K562 (cell line): Measurements from ENCODE around the gene ZSWIM6. TPM values are rescaled to one million over a fixed set of nuclear protein-coding genes. Genes with fewer than 3 reads are reported as not detected.

Source experiments
- ATAC-seq: fragments of 200-7000 bp; cut with Tn5 transposase; 3 replicates; pipeline ENCODE4 v1.9.1; 2020; ENCODE audit warnings: moderate library complexity
- BruUV-seq: library from RNA; stranded (reverse); fragments of 400-500 nt; replicated peaks from 2 replicates; lab custom pipeline; 2021; lab: Mats Ljungman, UMichigan
- CTCF ChIA-PET: fragments of 300-600 bp; formaldehyde crosslinking; extraction: SDS; loops from one replicate; lab custom pipeline; 2021; ENCODE audit warnings: low intra/inter-chr PET ratio; lab: Yijun Ruan, JAX
- POLR2A ChIA-PET: fragments of 300-600, 350-650 bp; sonication (Branson Sonifier 250); formaldehyde crosslinking; extraction: SDS; loops from one replicate; lab custom pipeline; 2021; ENCODE audit warnings: antibody characterized with exemption, inconsistent platforms; lab: Yijun Ruan, JAX
- DNase-seq, 4 experiments: peaks; one replicate each; pipeline versions ENCODE4 v3.0.0 to v3.0.0-alpha.2; 2011 to 2018; ENCODE audit warnings: low spot score in 3 of 4, mixed read lengths in 3 of 4; ENCODE audit errors: extremely low read depth in 1 of 4
- FAIRE-seq: peaks from 2 replicates; lab custom pipeline; 2011; peaks lifted over from hg19 to GRCh38; lab: Jason Lieb, UNC
- H2AFZ ChIP-seq: 2 replicates; pipeline ENCODE4 v1.6.0; 2011; ENCODE audit warnings: low read depth, low read length, control low read depth, inconsistent platforms
- H3K27ac ChIP-seq: fragments of 200-600 bp; 3 replicates; pipeline ENCODE4 v1.8.0; 2011; ENCODE audit warnings: low read depth, mild to moderate bottlenecking, control low read depth, inconsistent platforms, low read length, moderate library complexity, mixed read lengths; ENCODE audit errors: extremely low read depth
- H3K27me3 ChIP-seq, 2 experiments: fragments of 300-600 bp in 1 of 2; 2 replicates in 1 of 2; 3 replicates in 1 of 2; pipeline versions ENCODE4 v1.6.0 to v1.8.0; 2011; ENCODE audit warnings: inconsistent platforms in 2 of 2, low read length in 2 of 2, mild to moderate bottlenecking in 1 of 2, mixed read lengths in 1 of 2, moderate library complexity in 1 of 2; ENCODE audit not compliant: control insufficient read depth in 2 of 2, insufficient read depth in 2 of 2
- H3K36me3 ChIP-seq: fragments of 300-600 bp; 3 replicates; pipeline ENCODE4 v1.8.0; 2011; ENCODE audit warnings: mild to moderate bottlenecking, low read length, inconsistent platforms; ENCODE audit not compliant: control insufficient read depth, insufficient read depth
- H3K4me1 ChIP-seq, 2 experiments: fragments of 200-600 bp in 1 of 2; replicated peaks in 1 of 2; 2 replicates in 1 of 2; 3 replicates in 1 of 2; pipeline versions ENCODE4 v1.5.1 to v1.8.0; 2011; ENCODE audit warnings: inconsistent platforms in 2 of 2, low read length in 2 of 2, mild to moderate bottlenecking in 1 of 2, mixed read lengths in 1 of 2, moderate library complexity in 1 of 2; ENCODE audit not compliant: control insufficient read depth in 2 of 2, insufficient read depth in 2 of 2
- H3K4me2 ChIP-seq: 2 replicates; pipeline ENCODE4 v1.6.1; 2011; ENCODE audit warnings: low read length, control low read depth, inconsistent platforms, mixed read lengths; ENCODE audit not compliant: insufficient read depth
- H3K4me3 ChIP-seq: fragments of 200-600 bp; sonication (generic), shearing (Covaris generic); 2 replicates; pipeline ENCODE4 v1.5.1; 2016; ENCODE audit warnings: control low read depth, inconsistent platforms
- H3K79me2 ChIP-seq: fragments of 200-600 bp; 3 replicates; pipeline ENCODE4 v1.8.0; 2011; ENCODE audit warnings: low read length, inconsistent platforms; ENCODE audit not compliant: control insufficient read depth, insufficient read depth
- H3K9ac ChIP-seq, 2 experiments: 2 replicates each; pipeline versions ENCODE4 v1.6.0 to v1.6.1; 2011; ENCODE audit warnings: low read depth in 2 of 2, low read length in 2 of 2, control low read depth in 1 of 2, inconsistent platforms in 1 of 2, mild to moderate bottlenecking in 1 of 2, mixed read lengths in 1 of 2; ENCODE audit not compliant: insufficient read depth in 1 of 2
- H3K9me1 ChIP-seq: one replicate; pipeline ENCODE4 v1.6.0; 2011; ENCODE audit warnings: inconsistent platforms, mild to moderate bottlenecking, low read length, moderate library complexity; ENCODE audit not compliant: control insufficient read depth, insufficient read depth
- H3K9me3 ChIP-seq: replicated peaks from 2 replicates; pipeline ENCODE4 v1.5.1; 2011; ENCODE audit warnings: low read depth, low read length, inconsistent platforms; ENCODE audit not compliant: control insufficient read depth, insufficient read depth
- H4K20me1 ChIP-seq: replicated peaks from 2 replicates; pipeline ENCODE4 v1.6.1; 2011; ENCODE audit warnings: low read length, inconsistent platforms, mixed read lengths; ENCODE audit not compliant: control insufficient read depth, insufficient read depth
- HOXB6 ChIP-seq: fragments of 250-450 bp; sonication (Bioruptor Pico); IDR thresholded peaks from 2 replicates; pipeline ENCODE4 v1.5.1; 2022; ENCODE audit warnings: mild to moderate bottlenecking, borderline replicate concordance
- MXI1 ChIP-seq: IDR thresholded peaks from 2 replicates; pipeline ENCODE4 v1.6.1; 2011; ENCODE audit warnings: low read depth, mild to moderate bottlenecking, improper control_type of control experiment, low read length
- SP1 ChIP-seq: sonication (generic); formaldehyde crosslinking; IDR thresholded peaks from 2 replicates; pipeline ENCODE4 v1.8.1; 2022; ENCODE audit warnings: mild to moderate bottlenecking, missing genetic modification reagents
- SRSF3 ChIP-seq: fragments of 200-400 bp; formaldehyde crosslinking; IDR thresholded peaks from 2 replicates; pipeline ENCODE4 v1.6.1; 2016; ENCODE audit warnings: mild to moderate bottlenecking, low read length, moderate library complexity; ENCODE audit not compliant: insufficient read depth
- ZNF384 ChIP-seq: IDR thresholded peaks from 2 replicates; pipeline ENCODE4 v1.6.1; 2012; ENCODE audit warnings: low read depth, low read length, improper control_type of control experiment
- ZNF551 ChIP-seq: fragments of 250-450 bp; sonication (Bioruptor Pico); IDR thresholded peaks from 2 replicates; pipeline ENCODE4 v1.5.0; 2021; ENCODE audit warnings: mild to moderate bottlenecking, moderate library complexity
- WGBS: fragments of 100-300 bp; shearing (Covaris generic); methylation state at CpG from one replicate; pipeline ENCODE4 v1.1.6; 2016; ENCODE audit warnings: low coverage, mixed read lengths; ENCODE audit not compliant: insufficient coverage; ENCODE audit errors: missing lambda C conversion rate; 5-methylcytosine and 5-hydroxymethylcytosine counted together
- in situ Hi-C: fragments of 300-500 bp; cut with MboI; formaldehyde crosslinking; loops from 4 replicates; pipeline ENCODE4 v1.15.0; 2018; ENCODE audit warnings: inconsistent platforms, mixed read lengths
- intact Hi-C: fragments of 100-400 bp; cut with micrococcal nuclease; formaldehyde crosslinking; loops from 2 replicates; pipeline ENCODE4 v1.14.2; 2022
- polyA plus RNA-seq, 8 experiments: library from polyadenylated mRNA; depleted of rRNA in 4 of 8; stranded (reverse) in 5 of 8; unstranded in 3 of 8; fragments of >200 nt; fragmentation: Nextera tagmentation in 2 of 8; fragmentation: Illumina TruSeq in 1 of 8; extraction: Ambion mirVana in 2 of 8; extraction: Trizol in 1 of 8; gene quantifications; 2 replicates each; pipeline versions ENCODE4 v1.2.1 to v1.2.3, GENCODE V29; 2011 to 2014; ENCODE audit warnings: inconsistent platforms in 1 of 8, missing spikeins in 1 of 8
- total RNA-seq, 7 experiments: library from RNA; depleted of rRNA in 6 of 7; stranded (reverse); fragments of >200 nt in 6 of 7; fragmentation: Illumina TruSeq in 2 of 7; extraction: Trizol in 2 of 7; gene quantifications; 2 replicates each; pipeline versions ENCODE4 v1.2.1 to v1.2.3, GENCODE V29; 2011 to 2021; ENCODE audit warnings: low replicate concordance in 1 of 7
- TF ChIP-seq, protein P1 (sequence below): fragments of 250-450 bp; sonication (Bioruptor Pico); IDR thresholded peaks from 2 replicates; pipeline ENCODE4 v1.5.0; 2020; ENCODE audit warnings: mild to moderate bottlenecking
- TF ChIP-seq, protein P2 (sequence below): fragments of 450-650 bp; IDR thresholded peaks from 2 replicates; pipeline ENCODE4 v1.6.1; 2016; ENCODE audit warnings: low read depth
- TF ChIP-seq, protein P3 (sequence below): IDR thresholded peaks from 2 replicates; pipeline ENCODE4 v1.6.1; 2011; ENCODE audit warnings: borderline replicate concordance, low read depth, mild to moderate bottlenecking, moderate library complexity, low read length; ENCODE audit not compliant: insufficient read depth, poor library complexity, severe bottlenecking

The ZSWIM6 gene
- total and polyA plus RNA-seq, 9 of the 15 experiments (the other 6 are each of a cell fraction or from before 2014, with no cell fraction given) = 0.81 to 3.2 (median 2.0) TPM

DNA sequence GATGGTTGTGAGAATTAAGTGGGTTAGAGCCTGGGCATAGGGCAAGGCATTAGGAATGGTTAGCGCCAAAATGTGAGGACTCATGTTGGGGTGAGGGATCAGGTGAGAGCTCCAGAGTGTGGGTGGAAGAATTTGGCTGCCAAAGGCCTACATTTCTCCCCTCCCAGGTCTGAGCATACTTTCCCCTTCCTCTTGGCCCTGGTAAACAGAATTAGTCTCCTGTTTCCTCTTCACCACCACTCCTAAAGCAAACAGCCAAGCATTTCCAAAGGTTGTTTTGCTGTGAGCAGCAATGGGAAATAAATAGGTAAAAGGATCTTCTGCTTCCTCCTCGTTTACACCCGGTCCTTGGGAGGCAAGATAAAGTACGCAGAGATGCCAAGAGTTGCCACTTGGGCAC lies 132.5 kb downstream of the ZSWIM6 start (continued):
- TF ChIP-seq SRSF3 (no peak), SP1 (CRISPR knock-in tag) (no peak), ZNF551 (CRISPR knock-in tag) (no peak), MXI1 (no peak)
- TF ChIP-seq, protein P1, sequence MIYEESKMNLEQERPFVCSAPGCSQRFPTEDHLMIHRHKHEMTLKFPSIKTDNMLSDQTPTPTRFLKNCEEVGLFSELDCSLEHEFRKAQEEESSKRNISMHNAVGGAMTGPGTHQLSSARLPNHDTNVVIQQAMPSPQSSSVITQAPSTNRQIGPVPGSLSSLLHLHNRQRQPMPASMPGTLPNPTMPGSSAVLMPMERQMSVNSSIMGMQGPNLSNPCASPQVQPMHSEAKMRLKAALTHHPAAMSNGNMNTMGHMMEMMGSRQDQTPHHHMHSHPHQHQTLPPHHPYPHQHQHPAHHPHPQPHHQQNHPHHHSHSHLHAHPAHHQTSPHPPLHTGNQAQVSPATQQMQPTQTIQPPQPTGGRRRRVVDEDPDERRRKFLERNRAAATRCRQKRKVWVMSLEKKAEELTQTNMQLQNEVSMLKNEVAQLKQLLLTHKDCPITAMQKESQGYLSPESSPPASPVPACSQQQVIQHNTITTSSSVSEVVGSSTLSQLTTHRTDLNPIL (CRISPR knock-in tag) = no peak

DNA sequence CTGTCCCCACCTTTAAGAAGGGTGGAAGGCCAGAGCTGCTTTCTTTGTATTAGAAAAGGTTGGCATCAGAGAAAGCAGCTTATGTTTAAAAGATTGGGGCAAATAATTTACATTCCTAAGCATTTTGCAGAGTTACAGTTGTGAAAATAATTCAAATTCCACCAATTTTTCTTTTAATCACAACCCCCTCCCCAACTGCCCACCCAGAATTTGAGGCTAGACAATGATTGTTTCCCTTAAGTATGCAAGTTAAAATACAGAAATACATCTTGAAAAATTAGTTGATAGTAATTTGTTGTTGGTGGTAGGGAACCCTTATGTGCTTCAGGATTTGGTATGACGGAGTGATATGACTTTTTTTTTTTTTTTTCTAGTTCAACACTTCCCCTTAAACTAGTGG lies 133.0 kb downstream of the ZSWIM6 start:
- no peak for DNase-seq
- in situ Hi-C loops = no loop called here
- no peaks in the 10 kb centered on the region for H3K36me3 ChIP-seq
- no peaks in the 10 kb centered on the region for H3K79me2 ChIP-seq
- no peaks in the 10 kb centered on the region for H3K27me3 ChIP-seq
- 0 out of 2 replicates have a peak, but pooled peaks cover 5% of the 10 kb centered on the region for H4K20me1 ChIP-seq
- ChIA-PET CTCF (no interaction called here), POLR2A (interaction anchor here (0.6 to 1.0 kb wide), 2 partner anchors 12 to 72 kb away, joined by 3 read pairs; no protein-coding TSS in a partner anchor)
- H3K4me1 ChIP-seq = no peaks in the 10 kb centered on the region
- intact Hi-C loops = no loop called here
- 13% methylated on average over 1 of the region's 1 CpG for WGBS
- H3K4me2 ChIP-seq = no peak overlapping the region
- no peaks in the 10 kb centered on the region for H3K9me1 ChIP-seq
- FAIRE-seq = no peak
- no peak overlapping the region for H3K4me3 ChIP-seq
- H3K9me3 ChIP-seq = no peaks in the 10 kb centered on the region
- H3K27ac ChIP-seq = no peak overlapping the region
- no peak for ATAC-seq
- no peak overlapping the region for H3K9ac ChIP-seq
- BruUV-seq = no TSS peak
- H2AFZ ChIP-seq = no peak overlapping the region
- no peak for TF ChIP-seq ZNF384
- TF ChIP-seq, protein P2, sequence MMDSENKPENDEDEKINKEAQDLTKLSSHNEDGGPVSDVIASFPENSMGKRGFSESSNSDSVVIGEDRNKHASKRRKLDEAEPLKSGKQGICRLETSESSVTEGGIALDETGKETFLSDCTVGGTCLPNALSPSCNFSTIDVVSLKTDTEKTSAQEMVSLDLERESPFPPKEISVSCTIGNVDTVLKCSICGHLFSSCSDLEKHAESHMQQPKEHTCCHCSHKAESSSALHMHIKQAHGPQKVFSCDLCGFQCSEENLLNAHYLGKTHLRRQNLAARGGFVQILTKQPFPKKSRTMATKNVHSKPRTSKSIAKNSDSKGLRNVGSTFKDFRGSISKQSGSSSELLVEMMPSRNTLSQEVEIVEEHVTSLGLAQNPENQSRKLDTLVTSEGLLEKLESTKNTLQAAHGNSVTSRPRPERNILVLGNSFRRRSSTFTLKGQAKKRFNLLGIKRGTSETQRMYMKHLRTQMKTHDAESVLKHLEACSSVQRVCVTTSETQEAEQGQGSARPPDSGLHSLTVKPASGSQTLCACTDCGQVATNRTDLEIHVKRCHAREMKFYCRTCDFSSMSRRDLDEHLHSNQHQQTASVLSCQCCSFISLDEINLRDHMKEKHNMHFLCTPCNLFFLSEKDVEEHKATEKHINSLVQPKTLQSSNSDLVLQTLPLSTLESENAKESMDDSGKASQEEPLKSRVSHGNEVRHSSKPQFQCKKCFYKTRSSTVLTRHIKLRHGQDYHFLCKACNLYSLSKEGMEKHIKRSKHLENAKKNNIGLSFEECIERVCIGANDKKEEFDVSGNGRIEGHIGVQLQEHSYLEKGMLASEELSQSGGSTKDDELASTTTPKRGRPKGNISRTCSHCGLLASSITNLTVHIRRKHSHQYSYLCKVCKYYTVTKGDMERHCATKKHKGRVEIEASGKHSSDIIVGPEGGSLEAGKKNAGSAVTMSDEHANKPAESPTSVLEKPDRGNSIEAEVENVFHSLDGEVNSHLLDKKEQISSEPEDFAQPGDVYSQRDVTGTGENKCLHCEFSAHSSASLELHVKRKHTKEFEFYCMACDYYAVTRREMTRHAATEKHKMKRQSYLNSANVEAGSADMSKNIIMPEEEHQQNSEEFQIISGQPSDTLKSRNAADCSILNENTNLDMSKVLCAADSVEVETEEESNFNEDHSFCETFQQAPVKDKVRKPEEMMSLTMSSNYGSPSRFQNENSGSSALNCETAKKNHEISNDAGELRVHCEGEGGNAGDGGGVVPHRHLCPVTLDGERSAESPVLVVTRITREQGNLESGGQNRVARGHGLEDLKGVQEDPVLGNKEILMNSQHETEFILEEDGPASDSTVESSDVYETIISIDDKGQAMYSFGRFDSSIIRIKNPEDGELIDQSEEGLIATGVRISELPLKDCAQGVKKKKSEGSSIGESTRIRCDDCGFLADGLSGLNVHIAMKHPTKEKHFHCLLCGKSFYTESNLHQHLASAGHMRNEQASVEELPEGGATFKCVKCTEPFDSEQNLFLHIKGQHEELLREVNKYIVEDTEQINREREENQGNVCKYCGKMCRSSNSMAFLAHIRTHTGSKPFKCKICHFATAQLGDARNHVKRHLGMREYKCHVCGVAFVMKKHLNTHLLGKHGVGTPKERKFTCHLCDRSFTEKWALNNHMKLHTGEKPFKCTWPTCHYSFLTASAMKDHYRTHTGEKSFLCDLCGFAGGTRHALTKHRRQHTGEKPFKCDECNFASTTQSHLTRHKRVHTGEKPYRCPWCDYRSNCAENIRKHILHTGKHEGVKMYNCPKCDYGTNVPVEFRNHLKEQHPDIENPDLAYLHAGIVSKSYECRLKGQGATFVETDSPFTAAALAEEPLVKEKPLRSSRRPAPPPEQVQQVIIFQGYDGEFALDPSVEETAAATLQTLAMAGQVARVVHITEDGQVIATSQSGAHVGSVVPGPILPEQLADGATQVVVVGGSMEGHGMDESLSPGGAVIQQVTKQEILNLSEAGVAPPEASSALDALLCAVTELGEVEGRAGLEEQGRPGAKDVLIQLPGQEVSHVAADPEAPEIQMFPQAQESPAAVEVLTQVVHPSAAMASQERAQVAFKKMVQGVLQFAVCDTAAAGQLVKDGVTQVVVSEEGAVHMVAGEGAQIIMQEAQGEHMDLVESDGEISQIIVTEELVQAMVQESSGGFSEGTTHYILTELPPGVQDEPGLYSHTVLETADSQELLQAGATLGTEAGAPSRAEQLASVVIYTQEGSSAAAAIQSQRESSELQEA = no peak
- TF ChIP-seq HOXB6 (CRISPR knock-in tag) = no peak
- TF ChIP-seq, protein P3, sequence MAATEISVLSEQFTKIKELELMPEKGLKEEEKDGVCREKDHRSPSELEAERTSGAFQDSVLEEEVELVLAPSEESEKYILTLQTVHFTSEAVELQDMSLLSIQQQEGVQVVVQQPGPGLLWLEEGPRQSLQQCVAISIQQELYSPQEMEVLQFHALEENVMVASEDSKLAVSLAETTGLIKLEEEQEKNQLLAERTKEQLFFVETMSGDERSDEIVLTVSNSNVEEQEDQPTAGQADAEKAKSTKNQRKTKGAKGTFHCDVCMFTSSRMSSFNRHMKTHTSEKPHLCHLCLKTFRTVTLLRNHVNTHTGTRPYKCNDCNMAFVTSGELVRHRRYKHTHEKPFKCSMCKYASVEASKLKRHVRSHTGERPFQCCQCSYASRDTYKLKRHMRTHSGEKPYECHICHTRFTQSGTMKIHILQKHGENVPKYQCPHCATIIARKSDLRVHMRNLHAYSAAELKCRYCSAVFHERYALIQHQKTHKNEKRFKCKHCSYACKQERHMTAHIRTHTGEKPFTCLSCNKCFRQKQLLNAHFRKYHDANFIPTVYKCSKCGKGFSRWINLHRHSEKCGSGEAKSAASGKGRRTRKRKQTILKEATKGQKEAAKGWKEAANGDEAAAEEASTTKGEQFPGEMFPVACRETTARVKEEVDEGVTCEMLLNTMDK = no peak
